Activated CD4-positive, CD25-positive, alpha-beta regulatory T cell (primary cell): Measurements from ENCODE around the gene NCBP2L.

Experiments
- DNase-seq, 4 experiments: peaks; one replicate each; lab custom pipeline; 2025; lab: John Stamatoyannopoulos, UW

The NCBP2L gene

GRCh38 chrX:107777536-107777832 lies at the start of gene NCBP2L:
Gene NCBP2L, plus strand, starts transcription at chrX:107777733. Its CDS starts 16,488 bp downstream, at chrX:107794221.
- DNase-seq: no peak

GRCh38 chrX:107728371-107729099 lies 49.0 kb upstream of the NCBP2L start:
- no peak for DNase-seq

- DNase-seq: no peak
These were observed 47.8 kb upstream of the NCBP2L start for GRCh38 chrX:107729558-107730297.

GRCh38 chrX:107730298-107730655 lies 47.3 kb upstream of the NCBP2L start:
- DNase-seq: no peak

GRCh38 chrX:107730991-107731766 lies 46.4 kb upstream of the NCBP2L start:
- no peak for DNase-seq

GRCh38 chrX:107731831-107732502 lies 45.6 kb upstream of the NCBP2L start:
- no peak for DNase-seq

GRCh38 chrX:107733686-107734085 lies 43.8 kb upstream of the NCBP2L start:
- no peak for DNase-seq

GRCh38 chrX:107734646-107735045 lies 42.9 kb upstream of the NCBP2L start:
- DNase-seq: no peak

GRCh38 chrX:107736781-107737531 lies 40.6 kb upstream of the NCBP2L start:
- DNase-seq: no peak

- no peak for DNase-seq
These were observed 39.3 kb upstream of the NCBP2L start for GRCh38 chrX:107738272-107738671.

- DNase-seq: no peak
These were observed 38.8 kb upstream of the NCBP2L start for GRCh38 chrX:107738768-107739167.

GRCh38 chrX:107739541-107739940 lies 38.0 kb upstream of the NCBP2L start:
- DNase-seq: no peak

- no peak for DNase-seq
These were observed 36.1 kb upstream of the NCBP2L start for GRCh38 chrX:107741404-107741790.

- DNase-seq: no peak
These were observed 34.8 kb upstream of the NCBP2L start for GRCh38 chrX:107742700-107743191.

GRCh38 chrX:107743995-107744394 lies 33.5 kb upstream of the NCBP2L start:
- no peak for DNase-seq

GRCh38 chrX:107744868-107745267 lies 32.7 kb upstream of the NCBP2L start:
- no peak for DNase-seq

GRCh38 chrX:107747596-107748161 lies 29.9 kb upstream of the NCBP2L start:
- DNase-seq: no peak

- DNase-seq: no peak
These were observed 29.0 kb upstream of the NCBP2L start for GRCh38 chrX:107748506-107748905.

GRCh38 chrX:107750263-107750662 lies 27.3 kb upstream of the NCBP2L start:
- no peak for DNase-seq

GRCh38 chrX:107750861-107751445 lies 26.6 kb upstream of the NCBP2L start:
- no peak for DNase-seq

- no peak for DNase-seq
These were observed 25.5 kb upstream of the NCBP2L start for GRCh38 chrX:107752043-107752442.
